HG03469 (cell line): ENCODE data around the gene MRPL17.

Source experiments
- ATAC-seq: cut with Tn5 transposase; IDR thresholded peaks from one replicate; pipeline ENCODE4 v1.9.1; 2021; ENCODE audit warnings: mild to moderate bottlenecking, moderate library complexity, moderate number of reproducible peaks; ENCODE audit not compliant: unreplicated experiment

Gene MRPL17

GRCh38 chr11:6634534-6634933, 48.6 kb downstream of the MRPL17 start:
- ATAC-seq, result no peak

GRCh38 chr11:6633422-6634408, 49.4 kb downstream of the MRPL17 start:
- ATAC-seq, result no peak

GRCh38 chr11:6632116-6633073, 50.7 kb downstream of the MRPL17 start:
- no peak for ATAC-seq

- ATAC-seq, result no peak
Measured at GRCh38 chr11:6631361-6631890, 51.7 kb downstream of the MRPL17 start.

- ATAC-seq, result no peak
Measured at GRCh38 chr11:6630632-6631291, 52.4 kb downstream of the MRPL17 start.
